ENCODE results near the gene YTHDF2.

Gene YTHDF2

DNA sequence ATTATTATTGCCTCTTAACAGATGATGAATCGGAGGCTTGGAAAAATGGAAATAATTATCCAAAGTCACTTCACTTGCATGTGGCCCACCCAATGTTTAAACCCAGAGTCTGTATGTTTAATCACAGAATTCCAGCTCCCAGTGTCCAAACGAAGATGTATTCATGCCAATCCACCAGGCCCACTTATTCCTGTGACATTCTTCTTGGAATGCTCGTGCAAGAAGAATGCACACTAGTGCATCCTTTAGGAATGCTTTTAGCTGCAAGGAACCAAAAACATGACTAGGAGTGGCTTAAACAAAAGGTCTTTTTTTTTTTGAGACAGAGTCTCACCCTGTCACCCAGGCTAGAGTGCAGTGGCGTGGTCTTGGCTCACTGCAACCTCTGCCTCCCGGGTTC, 66.3 kb downstream of the YTHDF2 start:
- DNase-seq (ENCODE audit: low read depth): no peak
- TF ChIP-seq CTCF (IDR thresholded peaks at IDR 0.05; ENCODE audit: low read depth, low read length, missing control alignments): no peak
- no peak overlapping the region for H3K4me3 ChIP-seq (ENCODE audit: low read depth, low read length)

GRCh38 chr1:28803662-28804061, 66.9 kb downstream of the YTHDF2 start:
- TF ChIP-seq CTCF (IDR thresholded peaks at IDR 0.05; ENCODE audit: low read depth, low read length, missing control alignments): no peak
- no peak overlapping the region for H3K4me3 ChIP-seq (ENCODE audit: low read depth, low read length)
- DNase-seq (ENCODE audit: low read depth): no peak

- TF ChIP-seq CTCF (IDR thresholded peaks at IDR 0.05; ENCODE audit: low read depth, low read length, missing control alignments): no peak
- DNase-seq (ENCODE audit: low read depth): no peak
These were observed 67.3 kb downstream of the YTHDF2 start for GRCh38 chr1:28804071-28804470.

DNA sequence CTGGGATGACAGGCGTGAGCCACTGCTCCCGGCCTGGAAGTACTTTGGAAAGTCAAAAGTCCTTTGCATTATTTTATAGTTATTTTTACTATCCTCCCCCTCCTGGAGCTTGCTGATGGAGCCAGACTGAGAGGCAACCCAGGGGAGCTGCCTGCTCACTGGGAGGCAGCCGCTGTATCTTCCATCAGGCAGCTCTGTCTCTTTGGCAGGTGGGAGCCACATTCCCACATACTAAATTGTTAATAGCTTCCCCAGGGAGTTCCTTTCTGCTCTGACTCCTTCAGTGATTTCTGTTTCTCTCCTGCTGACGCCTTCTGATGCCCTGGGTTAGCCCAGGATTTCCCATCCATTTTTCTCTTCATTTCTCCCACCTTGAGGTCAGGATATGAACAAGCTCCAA, 70.3 kb downstream of the YTHDF2 start:
- DNase-seq (ENCODE audit: low read depth): no peak
- TF ChIP-seq CTCF (IDR thresholded peaks at IDR 0.05; ENCODE audit: low read depth, low read length, missing control alignments): no peak
- no peak overlapping the region for H3K4me3 ChIP-seq (ENCODE audit: low read depth, low read length)

More at GRCh38 chr1:28804071-28804470, 67.3 kb downstream of the YTHDF2 start:
- H3K4me3 ChIP-seq (ENCODE audit: low read depth, low read length): no peak overlapping the region

- DNase-seq (ENCODE audit: low read depth): no peak
- H3K4me3 ChIP-seq (ENCODE audit: low read depth, low read length): no peak overlapping the region
- TF ChIP-seq CTCF (IDR thresholded peaks at IDR 0.05; ENCODE audit: low read depth, low read length, missing control alignments): no peak
These were observed 71.2 kb downstream of the YTHDF2 start for GRCh38 chr1:28807986-28808385.

DNA sequence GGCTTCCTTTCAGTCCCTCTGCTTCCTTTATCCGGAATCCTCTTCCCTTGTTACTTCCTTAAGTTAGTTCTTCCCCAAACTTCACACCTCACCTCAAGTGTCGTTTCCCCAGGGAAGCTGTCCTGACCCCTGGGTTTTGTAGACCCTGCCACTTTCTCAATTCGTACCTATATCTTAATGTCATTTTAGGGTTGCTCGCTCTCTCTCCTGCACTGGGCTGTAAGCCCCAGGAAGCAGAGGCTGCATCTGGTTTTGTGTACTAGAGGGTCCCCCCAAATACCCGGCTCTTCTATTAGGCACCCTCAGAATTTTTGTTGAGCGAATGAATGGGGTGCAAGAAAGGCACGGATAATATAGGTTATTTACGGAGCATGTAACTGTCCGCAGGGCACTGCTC, 74.6 kb downstream of the YTHDF2 start:
- TF ChIP-seq CTCF (IDR thresholded peaks at IDR 0.05; ENCODE audit: low read depth, low read length, missing control alignments): no peak
- no peak overlapping the region for H3K4me3 ChIP-seq (ENCODE audit: low read depth, low read length)

DNA sequence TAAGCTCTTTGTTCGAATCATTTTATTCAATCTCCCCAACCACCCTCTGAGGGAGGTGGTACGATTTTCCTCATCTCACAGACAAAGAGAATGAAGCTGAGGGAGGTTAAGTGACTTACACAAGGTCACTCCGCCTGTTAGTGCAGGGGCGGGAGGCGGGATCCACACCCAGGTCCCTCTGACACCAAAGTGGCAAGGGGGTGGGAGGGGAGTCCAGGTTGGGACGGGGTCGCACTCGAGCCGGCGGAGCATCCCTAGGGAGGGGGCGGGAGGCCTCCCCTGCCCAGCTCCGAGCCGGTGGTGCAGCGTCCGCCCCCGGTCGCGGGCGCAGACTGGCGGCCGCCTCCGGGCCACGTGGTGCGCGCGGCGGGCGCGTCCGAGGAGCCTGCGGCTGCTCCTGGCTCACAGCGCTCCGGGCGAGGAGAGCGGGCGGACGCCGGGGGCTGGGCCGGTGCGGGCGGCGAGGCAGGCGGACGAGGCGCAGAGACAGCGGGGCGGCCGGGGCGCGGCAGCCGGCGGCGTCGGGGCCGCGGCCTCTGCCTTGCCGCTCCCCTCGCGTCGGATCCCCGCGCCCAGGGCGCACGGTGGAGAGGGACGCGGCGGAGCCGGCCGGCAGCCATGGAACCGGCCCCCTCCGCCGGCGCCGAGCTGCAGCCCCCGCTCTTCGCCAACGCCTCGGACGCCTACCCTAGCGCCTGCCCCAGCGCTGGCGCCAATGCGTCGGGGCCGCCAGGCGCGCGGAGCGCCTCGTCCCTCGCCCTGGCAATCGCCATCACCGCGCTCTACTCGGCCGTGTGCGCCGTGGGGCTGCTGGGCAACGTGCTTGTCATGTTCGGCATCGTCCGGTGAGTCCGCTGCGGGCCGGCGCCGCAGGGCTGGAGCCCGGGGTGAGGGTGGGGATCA, 75.3 kb downstream of the YTHDF2 start, which contains the start of gene OPRD1:
Gene OPRD1, plus strand, starts transcription at position 405 of the 903 bp plus-strand sequence. Its CDS starts 214 bp downstream, at position 619.
- H3K4me3 ChIP-seq (ENCODE audit: low read depth, low read length): no peak within 1 kb of the TSS
- DNase-seq (ENCODE audit: low read depth): no peak
- no peak for TF ChIP-seq CTCF (IDR thresholded peaks at IDR 0.05; ENCODE audit: low read depth, low read length, missing control alignments)

More for the DNA sequence above, 74.6 kb downstream of the YTHDF2 start:
- no peak for DNase-seq (ENCODE audit: low read depth)
